ENCODE results near the gene ARHGAP24.
"Not testable (repeated sequence)": the region's sequence is repeated elsewhere in the genome, so short reads cannot be mapped to it uniquely, and the experiment has no call there.

ARHGAP24 gene

GRCh38 chr4:85826060-85826678 is 351.2 kb downstream of the ARHGAP24 start:
- DNase-seq = peak; percentile 37

GRCh38 chr4:85828027-85828890 is 353.3 kb downstream of the ARHGAP24 start:
- peak; percentile 49 for DNase-seq

- peak; percentile 70 for DNase-seq
These were observed 354.5 kb downstream of the ARHGAP24 start for GRCh38 chr4:85829276-85830051.

GRCh38 chr4:85831647-85832046 is 356.7 kb downstream of the ARHGAP24 start:
- no peak for DNase-seq

GRCh38 chr4:85833302-85833701 is 358.4 kb downstream of the ARHGAP24 start:
- DNase-seq = no peak

GRCh38 chr4:85834934-85835333 is 360.0 kb downstream of the ARHGAP24 start:
- no peak for DNase-seq

GRCh38 chr4:85836588-85837438 is 361.9 kb downstream of the ARHGAP24 start:
- no peak for DNase-seq

- DNase-seq = no peak
These were observed 362.4 kb downstream of the ARHGAP24 start for GRCh38 chr4:85837439-85837733.

GRCh38 chr4:85839981-85840451 is 365.1 kb downstream of the ARHGAP24 start:
- DNase-seq = not testable (repeated sequence)

GRCh38 chr4:85842540-85842939 is 367.6 kb downstream of the ARHGAP24 start:
- no peak for DNase-seq

- not testable (repeated sequence) for DNase-seq
These were observed 378.8 kb downstream of the ARHGAP24 start for GRCh38 chr4:85853740-85854139.

GRCh38 chr4:85854546-85854945 is 379.6 kb downstream of the ARHGAP24 start:
- DNase-seq = no peak

GRCh38 chr4:85860066-85860740 is 385.3 kb downstream of the ARHGAP24 start:
- DNase-seq = no peak

GRCh38 chr4:85861064-85861765 is 386.3 kb downstream of the ARHGAP24 start:
- no peak for DNase-seq

- no peak for DNase-seq
These were observed 387.9 kb downstream of the ARHGAP24 start for GRCh38 chr4:85862896-85863295.

GRCh38 chr4:85864259-85865205 is 389.6 kb downstream of the ARHGAP24 start:
- DNase-seq = no peak

GRCh38 chr4:85865256-85865655 is 390.3 kb downstream of the ARHGAP24 start:
- DNase-seq = no peak

GRCh38 chr4:85866508-85866907 is 391.6 kb downstream of the ARHGAP24 start:
- no peak for DNase-seq

GRCh38 chr4:85867271-85867670 is 392.3 kb downstream of the ARHGAP24 start:
- no peak for DNase-seq

GRCh38 chr4:85869181-85869580 is 394.2 kb downstream of the ARHGAP24 start:
- no peak for DNase-seq
